Measurements from ENCODE around the gene ELOVL6. TPM values are rescaled to one million over a fixed set of nuclear protein-coding genes. Genes with fewer than 3 reads are reported as not detected.
A peak's percentile ranks its signal among the peaks of the same experiment; 100 is the strongest.
"Not testable (repeated sequence)": the region's sequence is repeated elsewhere in the genome, so short reads cannot be mapped to it uniquely, and the experiment has no call there.

ELOVL6 gene
- total and polyA plus RNA-seq, 4 donors: 12.7 to 36.6 (median 24.6) TPM

DNA sequence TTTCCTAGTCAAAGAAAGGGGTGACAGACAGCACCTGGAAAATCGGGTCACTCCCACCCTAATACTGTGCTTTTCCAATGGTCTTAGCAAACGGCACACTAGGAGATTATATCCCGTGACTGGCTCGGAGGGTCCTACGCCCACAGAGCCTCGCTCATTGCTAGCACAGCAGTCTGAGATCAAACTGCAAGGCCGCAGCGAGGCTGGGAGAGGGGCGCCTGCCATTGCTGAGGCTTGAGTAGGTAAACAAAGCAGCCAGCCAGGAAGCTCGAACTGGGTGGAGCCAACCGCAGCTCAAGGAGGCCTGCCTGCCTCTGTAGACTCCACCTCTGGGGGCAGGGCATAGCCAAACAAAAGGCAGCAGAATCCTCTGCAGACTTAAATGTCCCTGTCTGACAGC, 121.6 kb downstream of the ELOVL6 start:
- not testable (repeated sequence) for H3K36me3 ChIP-seq (ENCODE audit: control insufficient read depth, insufficient read depth, low read length); H3K9me3 ChIP-seq (ENCODE audit: control insufficient read depth, insufficient read depth, low read length); H3K4me3 ChIP-seq (ENCODE audit: low read depth, low read length); H3K27me3 ChIP-seq (ENCODE audit: control insufficient read depth, insufficient read depth, low read length); H3K27ac ChIP-seq (ENCODE audit: low read depth, low read length); DNase-seq (ENCODE audit: low read depth in 4 of 6, low spot score in 6 of 6); H3K4me1 ChIP-seq (ENCODE audit: control insufficient read depth, insufficient read depth, low read length)
- 87% methylated on average over 10 of the region's 11 CpGs for WGBS (ENCODE audit: insufficient coverage)

DNA sequence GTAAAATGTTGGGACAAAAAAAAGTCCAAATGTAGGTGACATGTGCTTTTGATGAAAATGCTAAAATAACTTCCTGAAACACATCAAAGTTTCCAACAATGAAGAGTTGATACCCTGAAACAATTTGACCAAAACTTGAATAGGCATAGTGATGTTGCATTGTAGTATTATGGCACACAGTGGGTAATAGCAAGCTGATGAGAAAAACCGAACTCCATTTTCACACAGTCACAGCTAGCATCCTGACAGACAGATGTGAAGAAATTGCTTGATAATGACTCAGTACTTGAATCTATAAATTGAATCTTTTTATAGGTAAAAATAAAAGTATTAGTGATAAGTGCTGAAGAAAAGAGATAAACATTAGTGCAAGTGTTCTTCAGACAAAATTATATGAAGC, 122.5 kb downstream of the ELOVL6 start:
- Histone ChIP-seq H3K4me3 (ENCODE audit: low read depth, low read length) (no peak overlapping the region), H3K27ac (ENCODE audit: low read depth, low read length) (no peak overlapping the region), H3K36me3 (ENCODE audit: control insufficient read depth, insufficient read depth, low read length) (no peaks in the 10 kb centered on the region), H3K4me1 (ENCODE audit: control insufficient read depth, insufficient read depth, low read length) (peaks cover 8% of the 10 kb centered on the region), H3K9me3 (ENCODE audit: control insufficient read depth, insufficient read depth, low read length) (no peaks in the 10 kb centered on the region), H3K27me3 (ENCODE audit: control insufficient read depth, insufficient read depth, low read length) (no peaks in the 10 kb centered on the region)
- DNase-seq (ENCODE audit: low read depth in 4 of 6, low spot score in 6 of 6): no peak
- WGBS (ENCODE audit: insufficient coverage): no CpG with 5 or more reads among the region's 1 CpG

DNA sequence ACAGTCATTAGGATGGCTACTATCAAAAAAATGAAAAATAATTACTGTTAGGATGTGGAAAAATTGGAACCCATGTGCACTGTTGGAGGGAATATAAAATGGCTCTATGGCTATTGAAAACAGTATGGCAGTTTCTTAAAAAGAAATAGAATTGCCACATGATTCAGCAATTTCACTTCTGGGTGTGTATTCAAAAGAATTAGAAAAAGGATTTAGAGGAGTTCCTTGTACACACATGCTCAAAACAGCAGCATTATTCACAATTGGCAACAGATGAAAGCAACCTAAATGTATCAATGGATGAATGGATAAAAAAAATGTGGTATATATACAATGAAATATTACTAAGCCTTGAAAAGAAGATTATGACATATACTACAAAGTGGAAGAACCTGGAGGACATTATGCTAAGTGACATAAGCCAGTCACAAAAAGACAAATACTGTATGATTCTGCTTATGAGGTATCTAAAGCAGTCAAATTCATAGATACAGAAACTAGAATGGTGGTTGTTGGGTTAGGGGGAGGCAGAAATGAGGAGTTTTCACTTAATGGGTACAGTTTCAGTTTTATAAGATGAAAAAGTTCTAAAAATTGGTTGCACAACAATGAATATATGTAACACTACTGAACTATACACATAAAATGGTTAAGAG, 123.2 kb downstream of the ELOVL6 start:
- Histone ChIP-seq H3K4me1 (ENCODE audit: control insufficient read depth, insufficient read depth, low read length) (peaks cover 8% of the 10 kb centered on the region), H3K27me3 (ENCODE audit: control insufficient read depth, insufficient read depth, low read length) (no peaks in the 10 kb centered on the region), H3K36me3 (ENCODE audit: control insufficient read depth, insufficient read depth, low read length) (no peaks in the 10 kb centered on the region), H3K4me3 (ENCODE audit: low read depth, low read length) (no peak overlapping the region), H3K27ac (ENCODE audit: low read depth, low read length) (no peak overlapping the region), H3K9me3 (ENCODE audit: control insufficient read depth, insufficient read depth, low read length) (no peaks in the 10 kb centered on the region)
- DNase-seq (ENCODE audit: low read depth in 4 of 6, low spot score in 6 of 6): no peak

DNA sequence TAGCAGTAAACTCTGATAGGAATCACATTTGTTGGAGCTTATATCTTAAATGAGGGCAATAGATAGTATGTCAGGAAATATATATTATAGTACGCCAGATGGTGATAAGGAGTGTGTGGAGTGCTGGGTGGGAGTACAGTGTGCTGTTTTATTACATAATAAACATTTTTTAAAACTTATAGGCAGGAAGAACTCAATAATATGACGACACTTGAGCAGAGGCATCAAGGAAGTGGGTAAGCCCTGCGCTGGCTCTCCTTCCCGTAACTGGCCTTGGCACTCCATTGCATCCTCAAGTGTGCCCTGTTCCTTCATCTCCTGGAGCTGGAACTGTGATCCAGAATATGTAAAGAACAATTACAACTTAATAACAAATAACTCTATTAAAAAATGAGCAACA, 123.8 kb downstream of the ELOVL6 start:
- 93% methylated on average over 3 of the region's 4 CpGs for WGBS (ENCODE audit: insufficient coverage)
- H3K36me3 ChIP-seq (ENCODE audit: control insufficient read depth, insufficient read depth, low read length): no peaks in the 10 kb centered on the region
- H3K4me3 ChIP-seq (ENCODE audit: low read depth, low read length): no peak overlapping the region
- H3K4me1 ChIP-seq (ENCODE audit: control insufficient read depth, insufficient read depth, low read length): peaks cover 8% of the 10 kb centered on the region
- DNase-seq (ENCODE audit: low read depth in 4 of 6, low spot score in 6 of 6): no peak
- no peak overlapping the region for H3K27ac ChIP-seq (ENCODE audit: low read depth, low read length)
- H3K9me3 ChIP-seq (ENCODE audit: control insufficient read depth, insufficient read depth, low read length): no peaks in the 10 kb centered on the region
- H3K27me3 ChIP-seq (ENCODE audit: control insufficient read depth, insufficient read depth, low read length): no peaks in the 10 kb centered on the region

DNA sequence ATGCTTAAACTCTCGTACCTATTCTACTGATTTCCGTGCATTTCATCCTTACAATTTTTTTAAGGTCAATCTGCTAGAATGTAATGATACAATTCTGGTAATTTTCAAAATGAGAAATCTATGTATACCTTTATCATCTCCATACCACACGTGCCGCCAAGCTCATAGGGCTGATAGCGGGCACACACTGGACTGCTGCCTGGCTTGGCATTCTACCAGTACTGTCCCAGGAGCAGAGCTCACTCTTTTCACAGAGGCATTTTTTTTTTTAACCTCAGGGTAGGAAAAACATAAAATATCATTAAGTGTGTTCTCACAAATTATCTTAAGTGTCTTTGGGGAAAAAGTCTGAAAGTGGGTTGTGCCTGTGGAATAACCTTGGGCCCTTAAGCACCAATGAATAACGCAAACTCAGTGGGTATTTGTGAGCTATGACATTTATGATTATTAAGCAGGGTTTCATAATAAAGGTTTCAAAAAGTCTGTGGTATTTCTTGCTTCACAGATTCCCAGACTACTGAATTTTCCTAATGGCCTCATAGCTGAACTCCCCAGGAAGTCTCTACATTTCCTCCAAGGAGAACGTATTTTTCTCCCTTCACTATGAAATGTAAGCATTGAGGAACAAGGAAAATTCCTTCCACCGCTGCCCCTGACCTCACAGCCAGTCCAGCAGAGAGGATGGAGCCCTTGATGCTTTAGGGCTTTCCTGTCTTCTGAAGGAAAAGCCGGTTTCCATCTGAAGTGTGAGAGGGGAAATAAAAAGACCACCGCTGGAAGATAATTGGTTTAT, 125.2 kb downstream of the ELOVL6 start:
- Histone ChIP-seq H3K27me3 (ENCODE audit: control insufficient read depth, insufficient read depth, low read length) (no peaks in the 10 kb centered on the region), H3K4me1 (ENCODE audit: control insufficient read depth, insufficient read depth, low read length) (peaks cover 8% of the 10 kb centered on the region), H3K9me3 (ENCODE audit: control insufficient read depth, insufficient read depth, low read length) (no peaks in the 10 kb centered on the region), H3K27ac (ENCODE audit: low read depth, low read length) (no peak overlapping the region), H3K36me3 (ENCODE audit: control insufficient read depth, insufficient read depth, low read length) (no peaks in the 10 kb centered on the region), H3K4me3 (ENCODE audit: low read depth, low read length) (no peak overlapping the region)
- DNase-seq (ENCODE audit: low read depth in 4 of 6, low spot score in 6 of 6): peak in 2 of 6 donors; percentile 42 to 53
- WGBS (ENCODE audit: insufficient coverage): 60% methylated on average over 1 of the region's 10 CpGs

DNA sequence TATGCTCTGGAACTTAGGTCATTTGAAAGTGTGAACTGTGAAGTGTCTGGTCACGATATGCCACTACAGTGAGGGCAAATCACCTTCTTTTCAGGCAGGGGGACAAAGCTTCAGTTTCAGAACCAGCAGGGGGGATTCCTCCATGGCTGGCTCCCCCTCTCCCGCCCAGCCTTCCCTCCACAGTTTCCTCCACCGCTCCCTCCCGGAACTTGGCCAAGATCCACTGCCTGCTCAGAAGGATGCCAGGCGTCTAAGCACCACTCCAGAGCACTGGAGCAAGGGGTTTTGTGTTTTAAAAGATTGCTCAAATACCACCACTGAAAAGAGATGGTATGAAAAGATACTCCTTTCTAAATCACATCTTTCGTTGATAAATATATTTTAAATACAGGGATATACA, 126.9 kb downstream of the ELOVL6 start:
- no peaks in the 10 kb centered on the region for H3K36me3 ChIP-seq (ENCODE audit: control insufficient read depth, insufficient read depth, low read length)
- WGBS (ENCODE audit: insufficient coverage): 50% methylated on average over 1 of the region's 6 CpGs
- peak in 4 of 6 donors; percentile 31 to 84 (median 65) for DNase-seq (ENCODE audit: low read depth in 4 of 6, low spot score in 6 of 6)
- H3K4me1 ChIP-seq (ENCODE audit: control insufficient read depth, insufficient read depth, low read length): peaks cover 8% of the 10 kb centered on the region
- no peaks in the 10 kb centered on the region for H3K9me3 ChIP-seq (ENCODE audit: control insufficient read depth, insufficient read depth, low read length)
- no peaks in the 10 kb centered on the region for H3K27me3 ChIP-seq (ENCODE audit: control insufficient read depth, insufficient read depth, low read length)
- H3K27ac ChIP-seq (ENCODE audit: low read depth, low read length): no peak overlapping the region
- H3K4me3 ChIP-seq (ENCODE audit: low read depth, low read length): no peak overlapping the region

DNA sequence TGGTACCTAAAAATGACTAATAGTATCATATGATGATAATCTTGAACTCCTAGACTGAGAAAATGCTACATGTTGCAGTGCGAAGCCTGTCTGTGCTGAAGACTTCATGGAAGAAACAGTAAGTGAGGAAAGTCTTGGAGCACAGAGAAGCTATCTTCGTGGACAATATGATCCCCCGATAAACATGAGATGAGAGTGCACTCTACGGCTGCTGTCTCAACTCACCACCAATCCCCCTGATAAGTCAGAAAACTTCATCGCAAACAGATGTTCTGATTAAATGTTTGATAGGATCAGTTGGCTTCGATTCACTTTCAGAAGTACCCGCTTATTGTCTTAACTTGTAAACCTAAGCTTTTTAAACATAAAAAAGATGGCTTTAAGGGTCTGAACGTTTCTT, 130.2 kb downstream of the ELOVL6 start:
- DNase-seq (ENCODE audit: low read depth in 4 of 6, low spot score in 6 of 6): no peak
- Histone ChIP-seq H3K4me1 (ENCODE audit: control insufficient read depth, insufficient read depth, low read length) (peaks cover 8% of the 10 kb centered on the region), H3K36me3 (ENCODE audit: control insufficient read depth, insufficient read depth, low read length) (no peaks in the 10 kb centered on the region), H3K27ac (ENCODE audit: low read depth, low read length) (no peak overlapping the region), H3K27me3 (ENCODE audit: control insufficient read depth, insufficient read depth, low read length) (no peaks in the 10 kb centered on the region), H3K4me3 (ENCODE audit: low read depth, low read length) (no peak overlapping the region), H3K9me3 (ENCODE audit: control insufficient read depth, insufficient read depth, low read length) (no peaks in the 10 kb centered on the region)
- 60% methylated on average over 1 of the region's 8 CpGs for WGBS (ENCODE audit: insufficient coverage)

DNA sequence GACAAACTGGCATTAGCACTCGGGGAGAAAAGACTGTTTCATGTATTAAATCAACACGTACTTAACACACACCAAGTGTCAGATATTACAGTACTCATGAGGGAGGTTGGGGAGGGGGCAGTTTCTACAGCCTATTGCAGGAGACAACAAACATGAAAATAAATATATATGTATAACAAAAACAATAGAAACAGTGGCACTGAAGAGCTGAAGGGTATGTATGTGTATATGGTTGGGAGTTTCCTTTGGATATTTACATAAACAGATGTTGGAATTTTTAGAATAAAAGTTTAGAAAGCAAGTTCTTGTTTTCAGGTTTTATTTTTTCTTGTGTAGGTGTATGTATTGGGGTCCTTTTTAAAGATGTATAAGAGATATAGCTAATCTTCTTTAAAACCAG, 133.5 kb downstream of the ELOVL6 start:
- no peak overlapping the region for H3K4me3 ChIP-seq (ENCODE audit: low read depth, low read length)
- no CpG with 5 or more reads among the region's 2 CpGs for WGBS (ENCODE audit: insufficient coverage)
- no peaks in the 10 kb centered on the region for H3K9me3 ChIP-seq (ENCODE audit: control insufficient read depth, insufficient read depth, low read length)
- H3K27ac ChIP-seq (ENCODE audit: low read depth, low read length): no peak overlapping the region
- H3K4me1 ChIP-seq (ENCODE audit: control insufficient read depth, insufficient read depth, low read length): no peaks in the 10 kb centered on the region
- no peaks in the 10 kb centered on the region for H3K36me3 ChIP-seq (ENCODE audit: control insufficient read depth, insufficient read depth, low read length)
- no peak for DNase-seq (ENCODE audit: low read depth in 4 of 6, low spot score in 6 of 6)
- no peaks in the 10 kb centered on the region for H3K27me3 ChIP-seq (ENCODE audit: control insufficient read depth, insufficient read depth, low read length)

DNA sequence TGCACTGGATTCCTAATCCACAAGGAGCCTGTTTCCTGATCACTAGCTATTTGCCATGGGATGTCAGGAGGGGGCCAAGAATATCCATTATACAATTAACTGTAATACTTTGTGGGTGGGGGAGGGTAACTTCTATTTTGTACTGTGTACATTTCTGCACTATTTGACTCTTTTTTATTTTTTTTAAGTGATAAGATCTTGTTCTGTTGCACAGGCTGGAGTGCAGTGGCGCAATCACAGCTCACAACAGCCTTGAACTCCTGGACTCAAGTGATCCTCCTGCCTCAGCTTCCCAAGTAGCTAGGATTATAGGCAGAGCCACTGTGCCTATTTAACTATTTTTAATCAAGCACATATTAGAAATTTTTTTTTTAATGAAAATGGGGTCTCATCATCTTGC, 134.1 kb downstream of the ELOVL6 start:
- Histone ChIP-seq H3K27me3 (ENCODE audit: control insufficient read depth, insufficient read depth, low read length) (no peaks in the 10 kb centered on the region), H3K9me3 (ENCODE audit: control insufficient read depth, insufficient read depth, low read length) (no peaks in the 10 kb centered on the region), H3K4me3 (ENCODE audit: low read depth, low read length) (no peak overlapping the region), H3K36me3 (ENCODE audit: control insufficient read depth, insufficient read depth, low read length) (no peaks in the 10 kb centered on the region), H3K4me1 (ENCODE audit: control insufficient read depth, insufficient read depth, low read length) (no peaks in the 10 kb centered on the region), H3K27ac (ENCODE audit: low read depth, low read length) (no peak overlapping the region)
- no peak for DNase-seq (ENCODE audit: low read depth in 4 of 6, low spot score in 6 of 6)
- no CpG with 5 or more reads among the region's 1 CpG for WGBS (ENCODE audit: insufficient coverage)

DNA sequence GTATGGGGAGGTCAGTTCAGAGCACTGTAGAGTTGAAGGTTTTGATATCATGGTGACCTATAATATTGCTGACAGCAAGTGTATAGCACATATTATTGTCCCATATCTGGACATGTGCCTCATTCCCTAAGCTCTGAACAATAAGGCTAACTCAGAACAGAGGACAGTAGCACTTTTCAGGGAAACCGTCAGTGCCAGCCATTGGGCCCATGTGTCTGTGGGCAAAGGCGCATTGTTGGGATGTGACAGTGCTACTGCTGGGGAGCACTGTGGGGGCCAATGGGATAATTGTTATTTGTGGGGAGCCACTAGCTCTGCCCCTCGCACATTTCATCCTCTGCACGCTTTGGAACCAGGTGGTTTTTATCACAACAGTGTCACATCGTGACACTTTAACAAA, 136.2 kb downstream of the ELOVL6 start:
- Histone ChIP-seq H3K36me3 (ENCODE audit: control insufficient read depth, insufficient read depth, low read length) (no peaks in the 10 kb centered on the region), H3K4me3 (ENCODE audit: low read depth, low read length) (no peak overlapping the region), H3K9me3 (ENCODE audit: control insufficient read depth, insufficient read depth, low read length) (no peaks in the 10 kb centered on the region), H3K27ac (ENCODE audit: low read depth, low read length) (no peak overlapping the region), H3K27me3 (ENCODE audit: control insufficient read depth, insufficient read depth, low read length) (no peaks in the 10 kb centered on the region), H3K4me1 (ENCODE audit: control insufficient read depth, insufficient read depth, low read length) (no peaks in the 10 kb centered on the region)
- peak in 1 of 6 donors; percentile 29 for DNase-seq (ENCODE audit: low read depth in 4 of 6, low spot score in 6 of 6)
- WGBS (ENCODE audit: insufficient coverage): 86% methylated on average over 3 of the region's 5 CpGs

Data from spinal cord (tissue), 10 donors.